Measurements from ENCODE around the gene ADD2. TPM values are rescaled to one million over a fixed set of nuclear protein-coding genes. Genes with fewer than 3 reads are reported as not detected.
A peak's percentile ranks its signal among the peaks of the same experiment; 100 is the strongest.

The ADD2 gene
- total RNA-seq, 1 experiment from 2014 or later = 124 TPM

GRCh38 chr2:70732766-70733645 lies 35.0 kb downstream of the ADD2 start:
- Histone ChIP-seq H3K4me2 (ENCODE audit: insufficient read depth, insufficient read length, low read length) (peak overlapping the region; percentile 46), H2AFZ (ENCODE audit: low read length) (no peak overlapping the region)
- no peaks in the 10 kb centered on the region; the same call in 1 of the 2 replicates for H3K27me3 Mint-ChIP-seq (ENCODE audit: low read depth)

More at GRCh38 chr2:70732766-70733645, 35.0 kb downstream of the ADD2 start:
- Histone ChIP-seq H3K23ac (ENCODE audit: insufficient read length, low read depth, low read length) (no peak overlapping the region), H3K14ac (ENCODE audit: insufficient read depth, low read length) (peak overlapping the region; percentile 21; the same call in 1 of the 2 replicates), H3K9me3 (ENCODE audit: control insufficient read depth, low read depth, low read length) (no peaks in the 10 kb centered on the region), H4K20me1 (ENCODE audit: control insufficient read depth, insufficient read depth, insufficient read length) (no peaks in the 10 kb centered on the region), H3K27me3 (ENCODE audit: insufficient read depth, low read length) (no peaks in the 10 kb centered on the region), H2BK120ac (ENCODE audit: low read depth, low read length, poor library complexity, severe bottlenecking) (no peak overlapping the region), H4K8ac (replicated peaks; ENCODE audit: insufficient read length, low read depth, low read length) (no peak overlapping the region), H4K91ac (ENCODE audit: insufficient read length, low read depth, low read length) (no peak overlapping the region), H2AK5ac (ENCODE audit: insufficient read length, low read length) (no peak overlapping the region), H3K9ac (ENCODE audit: extremely low read depth, insufficient read length, low read length) (no peak overlapping the region), H2BK12ac (ENCODE audit: insufficient read length, low read depth, low read length) (no peak overlapping the region), H3K23me2 (ENCODE audit: insufficient read length, low read depth, low read length, poor library complexity, severe bottlenecking) (peaks cover 3% of the 10 kb centered on the region), H3K4ac (ENCODE audit: low read depth, low read length) (no peak overlapping the region), H3K56ac (ENCODE audit: insufficient read length, low read depth, low read length) (no peak overlapping the region), H2BK20ac (ENCODE audit: low read depth, low read length, poor library complexity, severe bottlenecking) (no peak overlapping the region), H2BK15ac (ENCODE audit: low read depth, low read length) (no peak overlapping the region), H3K18ac (ENCODE audit: insufficient read length, low read depth, low read length) (peak overlapping the region; percentile 53), H3K79me2 (ENCODE audit: insufficient read depth, low read length) (peaks cover 52% of the 10 kb centered on the region; the same call in 1 of the 2 replicates), H3K4me1 (ENCODE audit: insufficient read depth, low read length) (peaks cover 52% of the 10 kb centered on the region), H3T11ph (ENCODE audit: low read length) (no peak overlapping the region), H2BK5ac (ENCODE audit: insufficient read length, low read length) (no peak overlapping the region), H3K79me1 (ENCODE audit: insufficient read depth, low read depth, low read length, poor library complexity, severe bottlenecking) (peaks cover 14% of the 10 kb centered on the region), H3K27ac (ENCODE audit: insufficient read length, low read depth, low read length) (peak overlapping the region; percentile 37), H4K5ac (ENCODE audit: insufficient read length, low read depth, low read length) (no peak overlapping the region)
- DNase-seq = no peak
- no peaks in the 10 kb centered on the region; a peak in 1 of 5 replicates for H3K9me3 Mint-ChIP-seq
- H3K27ac Mint-ChIP-seq = peak overlapping the region; percentile 42 to 96 (median 93)
- WGBS (ENCODE audit: extremely low coverage, insufficient read length, low lambda C conversion rate) = no CpG with 5 or more reads among the region's 6 CpGs
- peak overlapping the region; percentile 43 to 58 for H3K4me3 Mint-ChIP-seq
- H3K36me3 Mint-ChIP-seq (ENCODE audit: insufficient read depth in 1 of 3, low read depth in 3 of 3) = peaks cover 0 to 2% (median 2%) of the 10 kb centered on the region in 3 experiments; a peak in 5 of 7 replicates
- TF ChIP-seq CTCF (conservative IDR thresholded peaks at IDR 0.05) = no peak
- peaks cover 88 to 89% of the 10 kb centered on the region in 2 experiments for H3K4me1 Mint-ChIP-seq

Measured in H9 (cell line).